Measurements from ENCODE around the gene PEPD.

The PEPD gene

DNA sequence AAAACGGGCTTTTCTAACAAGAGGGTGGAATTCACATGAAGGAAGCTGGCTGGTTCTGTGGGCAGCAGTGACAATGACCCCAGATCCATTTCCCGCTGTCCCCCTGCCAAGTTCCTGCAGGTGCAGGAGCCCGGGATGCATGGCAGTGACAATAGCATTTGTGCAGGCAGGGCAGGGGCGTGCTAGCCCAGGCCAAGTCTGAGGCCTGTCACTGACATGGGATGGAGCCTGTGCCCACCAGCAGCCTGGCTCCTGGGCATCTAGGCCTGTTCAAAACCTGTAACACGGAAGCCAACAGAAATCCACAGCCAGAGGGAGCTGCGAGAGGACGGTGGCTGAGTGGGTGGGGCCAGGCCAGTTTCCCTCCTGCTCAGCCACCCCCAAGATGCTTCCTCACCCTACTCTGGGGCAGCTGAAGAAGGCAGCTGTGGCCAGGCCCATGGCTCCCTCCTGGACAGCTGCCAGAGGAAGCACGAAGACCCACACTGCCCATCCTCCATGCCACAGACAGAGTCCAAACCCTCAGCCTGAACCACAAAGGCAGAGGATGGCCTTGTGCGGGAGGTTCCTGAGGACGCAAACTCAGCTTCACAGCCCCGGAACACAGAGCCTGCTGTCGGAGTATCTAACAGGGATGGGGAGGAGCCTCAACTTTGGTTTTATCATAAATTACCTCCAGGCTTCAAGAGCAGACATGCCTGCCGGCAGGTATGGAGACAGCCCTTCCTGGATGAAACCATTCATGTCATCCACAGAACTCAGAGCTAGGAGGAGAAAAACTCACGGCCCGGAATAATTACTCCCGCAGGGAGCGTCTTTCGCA is 74.0 kb downstream of the PEPD start:
- no peak for DNase-seq (ENCODE audit: low read depth)
- no peak overlapping the region for H3K4me3 ChIP-seq (ENCODE audit: low read length)
- TF ChIP-seq CTCF (conservative IDR thresholded peaks at IDR 0.05; ENCODE audit: low read depth, low read length) = no peak

- DNase-seq (ENCODE audit: low read depth) = no peak
- no peak for TF ChIP-seq CTCF (conservative IDR thresholded peaks at IDR 0.05; ENCODE audit: low read depth, low read length)
- H3K4me3 ChIP-seq (ENCODE audit: low read length) = no peak overlapping the region
Measured at GRCh38 chr19:33446330-33447293, 75.0 kb downstream of the PEPD start.

- DNase-seq (ENCODE audit: low read depth) = no peak
- TF ChIP-seq CTCF (conservative IDR thresholded peaks at IDR 0.05; ENCODE audit: low read depth, low read length) = no peak
- H3K4me3 ChIP-seq (ENCODE audit: low read length) = no peak overlapping the region
Measured at GRCh38 chr19:33445442-33446329, 75.9 kb downstream of the PEPD start.

GRCh38 chr19:33444562-33445441 is 76.8 kb downstream of the PEPD start:
- no peak for TF ChIP-seq CTCF (conservative IDR thresholded peaks at IDR 0.05; ENCODE audit: low read depth, low read length)
- no peak overlapping the region for H3K4me3 ChIP-seq (ENCODE audit: low read length)
- no peak for DNase-seq (ENCODE audit: low read depth)

DNA sequence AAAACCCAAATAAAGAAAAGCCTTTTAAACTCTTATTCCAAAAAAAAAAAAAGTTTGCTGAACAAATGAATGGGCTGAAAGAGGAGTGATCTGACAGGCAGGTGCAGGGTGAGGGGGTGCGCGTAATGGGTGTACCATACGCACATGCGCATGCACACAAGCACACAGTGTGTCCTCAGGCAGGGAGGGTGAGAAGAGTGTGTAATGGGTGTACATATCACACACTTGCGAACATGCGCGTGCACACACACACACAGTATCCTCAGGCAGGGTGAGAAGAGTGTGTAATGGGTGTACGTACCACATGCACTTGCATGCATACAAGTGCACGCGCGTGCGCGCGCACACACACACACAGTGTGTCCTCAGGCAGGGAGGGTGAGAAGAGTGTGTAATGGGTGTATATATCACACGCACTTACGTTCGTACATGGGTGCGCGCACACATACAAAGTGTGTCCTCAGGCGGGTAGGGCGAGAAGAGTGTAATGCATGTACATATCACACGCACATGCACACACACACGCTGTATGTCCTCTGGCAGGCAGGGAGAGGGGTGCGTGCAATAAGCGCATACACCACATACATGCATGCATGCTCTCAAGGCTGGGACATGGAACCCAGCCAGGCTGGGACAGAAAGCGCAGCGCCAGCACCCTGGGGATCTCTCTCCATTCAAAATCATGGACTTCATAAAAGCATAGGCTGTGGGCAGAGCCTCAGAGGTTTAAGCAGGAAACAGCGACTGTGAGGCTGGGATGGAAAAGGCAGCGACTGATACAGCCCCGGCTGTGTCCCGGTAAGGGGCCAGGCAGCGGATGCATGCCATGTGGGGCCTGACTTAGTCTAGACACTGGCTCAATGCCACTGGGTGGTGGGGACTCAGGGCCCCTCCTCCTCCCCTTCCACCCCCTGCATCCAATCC is 77.7 kb downstream of the PEPD start:
- no peak for DNase-seq (ENCODE audit: low read depth)
- TF ChIP-seq CTCF (conservative IDR thresholded peaks at IDR 0.05; ENCODE audit: low read depth, low read length) = no peak

More for the DNA sequence above, 77.7 kb downstream of the PEPD start:
- no peak overlapping the region for H3K4me3 ChIP-seq (ENCODE audit: low read length)
